ENCODE measurements around the gene DNAJC1.

GRCh38 chr10:21724687-21725367 lies 278.7 kb downstream of the DNAJC1 start:
- TF ChIP-seq CTCF (conservative IDR thresholded peaks at IDR 0.05; ENCODE audit: low read depth, low read length) (no peak), MAZ (IDR thresholded peaks at IDR 0.05; ENCODE audit: borderline replicate concordance, low read depth, low read length) (no peak)

Data from IMR-90 (cell line).